Osteocyte (in vitro differentiated cells): ENCODE measurements around the gene ACLY. TPM values are rescaled to one million over a fixed set of nuclear protein-coding genes. Genes with fewer than 3 reads are reported as not detected.

Source experiments
- DNase-seq: peaks from one replicate; pipeline ENCODE4 v3.0.0; 2021; ENCODE audit warnings: mixed read lengths; ENCODE audit not compliant: unreplicated experiment; ENCODE audit errors: extremely low spot score
- H3K27ac Mint-ChIP-seq: one replicate; pipeline ENCODE4 v1.8.0; 2021; ENCODE audit warnings: mild to moderate bottlenecking, mixed read lengths; ENCODE audit not compliant: unreplicated experiment
- H3K27me3 Mint-ChIP-seq: one replicate; pipeline ENCODE4 v1.8.0; 2021; ENCODE audit warnings: mixed read lengths; ENCODE audit not compliant: unreplicated experiment
- H3K36me3 Mint-ChIP-seq: one replicate; pipeline ENCODE4 v1.8.0; 2021; ENCODE audit warnings: mixed read lengths; ENCODE audit not compliant: unreplicated experiment
- H3K4me1 Mint-ChIP-seq: one replicate; pipeline ENCODE4 v1.8.0; 2021; ENCODE audit warnings: mixed read lengths; ENCODE audit not compliant: unreplicated experiment
- H3K4me3 Mint-ChIP-seq: one replicate; pipeline ENCODE4 v1.8.0; 2021; ENCODE audit warnings: mild to moderate bottlenecking, moderate library complexity, mixed read lengths; ENCODE audit not compliant: unreplicated experiment
- H3K9me3 Mint-ChIP-seq: one replicate; pipeline ENCODE4 v1.8.0; 2021; ENCODE audit warnings: mixed read lengths; ENCODE audit not compliant: unreplicated experiment
- CTCF ChIP-seq: fragments of 200-600 bp; sonication (generic); IDR thresholded peaks from 2 replicates; pipeline ENCODE4 v1.5.0; 2021; ENCODE audit warnings: antibody characterized with exemption, mild to moderate bottlenecking, moderate library complexity
- total RNA-seq: library from RNA; stranded (reverse); gene quantifications from 2 replicates; pipeline ENCODE4 v1.2.1, GENCODE V29; 2021

The ACLY gene
- total RNA-seq, 1 donor from 2014 or later = 141 TPM

GRCh38 chr17:41870627-41871026 is 48.1 kb downstream of the ACLY start:
- Mint-ChIP-seq H3K36me3 (peaks cover 33% of the 10 kb centered on the region), H3K4me3 (no peak overlapping the region), H3K4me1 (peaks cover under 1% of the 10 kb centered on the region), H3K27ac (no peak overlapping the region), H3K9me3 (no peaks in the 10 kb centered on the region), H3K27me3 (no peaks in the 10 kb centered on the region)
- no peak for TF ChIP-seq CTCF
- no peak for DNase-seq

GRCh38 chr17:41870097-41870496 is 48.7 kb downstream of the ACLY start:
- Mint-ChIP-seq H3K36me3 (peaks cover 33% of the 10 kb centered on the region), H3K4me1 (peaks cover 3% of the 10 kb centered on the region), H3K27me3 (no peaks in the 10 kb centered on the region), H3K9me3 (no peaks in the 10 kb centered on the region), H3K27ac (no peak overlapping the region), H3K4me3 (no peak overlapping the region)
- no peak for DNase-seq
- TF ChIP-seq CTCF = no peak

GRCh38 chr17:41869426-41869825 is 49.3 kb downstream of the ACLY start:
- H3K4me1 Mint-ChIP-seq = peaks cover 3% of the 10 kb centered on the region
- peaks cover 33% of the 10 kb centered on the region for H3K36me3 Mint-ChIP-seq
- H3K9me3 Mint-ChIP-seq = no peaks in the 10 kb centered on the region
- H3K27me3 Mint-ChIP-seq = no peaks in the 10 kb centered on the region
- DNase-seq = no peak
- no peak overlapping the region for H3K27ac Mint-ChIP-seq
- H3K4me3 Mint-ChIP-seq = no peak overlapping the region
- TF ChIP-seq CTCF = no peak

- peaks cover 31% of the 10 kb centered on the region for H3K36me3 Mint-ChIP-seq
- no peak overlapping the region for H3K27ac Mint-ChIP-seq
Observed at GRCh38 chr17:41868568-41868967, 50.2 kb downstream of the ACLY start.

GRCh38 chr17:41865596-41865893 is 53.2 kb downstream of the ACLY start:
- TF ChIP-seq CTCF = no peak
- H3K4me1 Mint-ChIP-seq = peaks cover 9% of the 10 kb centered on the region
- no peak for DNase-seq
- H3K4me3 Mint-ChIP-seq = no peak overlapping the region
- peak overlapping the region; percentile 71 for H3K27ac Mint-ChIP-seq
- H3K9me3 Mint-ChIP-seq = no peaks in the 10 kb centered on the region
- peaks cover 17% of the 10 kb centered on the region for H3K36me3 Mint-ChIP-seq
- no peaks in the 10 kb centered on the region for H3K27me3 Mint-ChIP-seq

More at GRCh38 chr17:41868568-41868967, 50.2 kb downstream of the ACLY start:
- no peak for DNase-seq
- TF ChIP-seq CTCF = no peak
- Mint-ChIP-seq H3K9me3 (no peaks in the 10 kb centered on the region), H3K4me3 (no peak overlapping the region), H3K27me3 (no peaks in the 10 kb centered on the region), H3K4me1 (peaks cover 3% of the 10 kb centered on the region)
